GM23338 (cell line): Measurements from ENCODE around the gene NR3C1.

Experiments
- EZH2phosphoT487 ChIP-seq: fragments of 200-600 bp; sonication (generic); IDR thresholded peaks from one replicate; pipeline ENCODE4 v1.8.1; 2018; ENCODE audit warnings: antibody characterized with exemption; ENCODE audit not compliant: unreplicated experiment
- JUNB ChIP-seq: IDR thresholded peaks from one replicate; pipeline ENCODE4 v1.6.1; 2016; ENCODE audit warnings: antibody characterized with exemption; ENCODE audit not compliant: unreplicated experiment
- NANOG ChIP-seq: IDR thresholded peaks from 2 replicates; pipeline ENCODE4 v1.6.1; 2016; ENCODE audit warnings: antibody characterized with exemption, borderline replicate concordance
- TF ChIP-seq, protein P1 (sequence below), 2 experiments: fragments of 200-600 bp in 1 of 2; sonication (generic) in 1 of 2; conservative IDR thresholded peaks; 2 replicates each; pipeline versions ENCODE4 v1.5.1 to v1.6.1; 2016 to 2017; ENCODE audit warnings: antibody characterized with exemption in 2 of 2, low read depth in 2 of 2, mild to moderate bottlenecking in 2 of 2, moderate library complexity in 1 of 2

DNA sequence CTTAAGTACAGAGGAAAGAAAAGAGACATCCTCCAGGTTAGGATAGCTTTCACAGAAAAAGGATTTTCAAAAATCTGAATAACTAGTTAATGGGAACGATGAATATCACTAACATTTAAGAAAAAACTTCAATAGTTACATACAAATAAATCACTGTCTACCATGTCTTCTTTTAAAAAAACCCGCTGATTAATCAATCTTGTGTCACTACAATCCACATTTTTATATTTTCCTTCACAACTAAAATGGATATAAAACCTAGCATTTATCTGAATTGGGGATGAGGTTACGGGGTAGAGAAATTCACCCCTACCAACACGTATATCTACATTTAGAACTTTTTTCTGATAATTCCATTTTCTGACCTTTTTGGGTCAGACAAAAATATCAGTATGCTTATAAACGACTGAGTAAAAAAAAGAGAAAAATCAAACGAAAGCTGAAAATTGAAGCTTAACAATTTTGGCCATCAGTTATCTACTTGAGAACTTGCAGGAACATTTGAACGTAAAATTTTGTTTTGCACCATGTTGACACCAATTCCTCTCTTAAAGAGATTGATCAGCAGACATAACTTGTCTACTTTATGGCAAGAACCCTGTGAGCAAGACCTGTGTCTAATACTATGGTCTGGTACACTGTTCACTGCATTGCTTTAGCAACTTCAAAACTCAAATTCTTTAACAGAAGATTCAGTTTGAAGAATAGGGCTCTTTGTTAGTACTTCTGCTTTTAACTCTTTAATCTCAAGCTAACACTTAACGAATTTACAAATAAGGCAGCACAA, 4.8 kb downstream of the NR3C1 start:
- TF ChIP-seq, protein P1, sequence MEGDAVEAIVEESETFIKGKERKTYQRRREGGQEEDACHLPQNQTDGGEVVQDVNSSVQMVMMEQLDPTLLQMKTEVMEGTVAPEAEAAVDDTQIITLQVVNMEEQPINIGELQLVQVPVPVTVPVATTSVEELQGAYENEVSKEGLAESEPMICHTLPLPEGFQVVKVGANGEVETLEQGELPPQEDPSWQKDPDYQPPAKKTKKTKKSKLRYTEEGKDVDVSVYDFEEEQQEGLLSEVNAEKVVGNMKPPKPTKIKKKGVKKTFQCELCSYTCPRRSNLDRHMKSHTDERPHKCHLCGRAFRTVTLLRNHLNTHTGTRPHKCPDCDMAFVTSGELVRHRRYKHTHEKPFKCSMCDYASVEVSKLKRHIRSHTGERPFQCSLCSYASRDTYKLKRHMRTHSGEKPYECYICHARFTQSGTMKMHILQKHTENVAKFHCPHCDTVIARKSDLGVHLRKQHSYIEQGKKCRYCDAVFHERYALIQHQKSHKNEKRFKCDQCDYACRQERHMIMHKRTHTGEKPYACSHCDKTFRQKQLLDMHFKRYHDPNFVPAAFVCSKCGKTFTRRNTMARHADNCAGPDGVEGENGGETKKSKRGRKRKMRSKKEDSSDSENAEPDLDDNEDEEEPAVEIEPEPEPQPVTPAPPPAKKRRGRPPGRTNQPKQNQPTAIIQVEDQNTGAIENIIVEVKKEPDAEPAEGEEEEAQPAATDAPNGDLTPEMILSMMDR (conservative IDR thresholded peaks at IDR 0.05; ENCODE audit: low read depth in 2 of 2) = no peak
- no peak for TF ChIP-seq JUNB
- no peak for TF ChIP-seq EZH2phosphoT487
- TF ChIP-seq NANOG = no peak
